ENCODE measurements around the gene CCL3.
A peak's percentile ranks its signal among the peaks of the same experiment; 100 is the strongest.
"Not testable (repeated sequence)": the region's sequence is repeated elsewhere in the genome, so short reads cannot be mapped to it uniquely, and the experiment has no call there.

Gene CCL3

DNA sequence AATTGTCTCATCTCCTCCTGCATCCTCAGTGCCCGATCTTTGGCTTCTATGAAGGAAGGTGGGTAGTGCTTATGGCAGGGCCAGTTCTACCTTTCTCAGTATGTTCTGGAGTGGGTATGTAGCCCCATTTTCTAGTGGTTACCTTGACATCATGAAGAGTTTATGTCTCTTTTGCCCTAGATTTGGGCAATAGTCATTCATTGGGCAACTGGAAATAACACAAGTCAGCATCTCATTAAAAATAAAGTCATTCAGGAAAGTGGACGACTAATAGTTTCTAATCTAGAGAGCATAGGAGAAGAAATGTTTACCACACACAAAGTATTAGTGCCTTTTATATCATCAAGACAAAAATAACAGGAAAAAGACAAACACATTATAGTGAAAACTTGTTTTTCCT, 6.3 kb downstream of the CCL3 start:
- not testable (repeated sequence) for DNase-seq

DNA sequence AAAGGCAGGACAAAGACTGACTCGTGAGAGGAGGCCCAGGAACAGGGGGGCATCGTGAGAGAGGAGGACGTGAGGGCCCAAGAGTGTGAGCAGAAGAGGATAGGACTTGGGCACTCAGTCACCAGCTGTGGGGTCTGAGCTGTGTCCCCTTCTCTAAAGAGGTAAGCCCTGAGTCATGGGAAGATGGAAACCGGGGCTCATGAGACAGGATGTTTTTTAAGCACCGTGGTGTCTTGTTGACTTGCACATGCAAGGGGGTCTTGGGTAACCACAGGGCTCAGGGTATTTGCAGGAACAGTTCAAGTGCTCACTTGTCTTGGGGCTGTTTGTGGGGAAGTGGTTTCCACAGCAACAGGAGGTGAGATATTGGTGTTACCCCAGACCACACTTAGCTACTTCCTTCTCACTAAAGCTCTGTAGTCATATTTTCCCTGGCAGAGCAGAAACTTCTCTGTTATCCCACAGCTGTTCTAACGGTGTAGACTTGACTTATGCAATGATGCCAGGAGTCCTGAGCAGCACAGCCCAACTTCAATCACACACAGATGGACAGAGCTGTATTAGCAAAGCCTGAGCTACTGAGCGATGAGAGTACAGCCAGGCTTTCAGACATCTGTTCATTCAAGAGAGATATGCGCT, 7.3 kb downstream of the CCL3 start:
- not testable (repeated sequence) for DNase-seq

DNA sequence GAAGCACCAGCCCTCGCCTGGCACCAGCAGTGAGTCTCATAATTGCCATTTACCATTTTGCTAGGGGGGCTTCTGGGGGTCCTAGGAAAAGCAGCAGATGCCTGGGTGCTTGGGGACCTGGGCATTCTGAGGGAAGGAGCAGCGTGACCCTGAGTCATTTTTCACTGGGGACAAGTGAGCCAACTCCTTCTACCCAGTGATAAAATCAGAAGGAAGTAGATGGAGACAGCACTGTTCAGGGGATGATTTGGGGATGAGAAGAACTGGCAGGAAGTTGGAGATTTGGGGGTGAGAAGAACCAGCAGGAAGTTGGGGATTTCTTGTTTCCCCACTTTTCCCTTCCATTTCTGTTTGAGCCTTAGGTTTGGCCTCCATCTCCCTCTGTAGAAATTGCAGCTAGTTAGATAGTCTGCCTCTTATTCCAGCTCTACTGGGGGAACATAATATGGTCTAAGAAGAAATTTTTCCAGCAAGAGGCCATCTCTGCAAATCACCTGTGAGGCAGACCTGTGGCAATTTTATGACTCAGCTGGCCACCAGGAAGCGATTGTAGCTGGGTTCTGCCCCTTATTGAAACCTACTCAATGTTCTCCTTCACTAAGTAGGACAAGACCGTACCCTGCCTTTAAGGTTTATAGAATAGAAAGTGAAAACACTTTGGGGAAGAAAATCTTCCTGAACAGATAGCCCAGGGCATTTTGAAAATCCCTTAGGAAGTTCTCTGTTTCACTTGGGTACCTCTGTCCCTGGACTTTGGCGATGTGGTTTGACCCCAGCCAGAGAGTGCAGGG, 8.1 kb downstream of the CCL3 start:
- DNase-seq = not testable (repeated sequence)

- no peak for DNase-seq
These were observed 15.6 kb downstream of the CCL3 start for GRCh38 chr17:36074365-36074764.

DNA sequence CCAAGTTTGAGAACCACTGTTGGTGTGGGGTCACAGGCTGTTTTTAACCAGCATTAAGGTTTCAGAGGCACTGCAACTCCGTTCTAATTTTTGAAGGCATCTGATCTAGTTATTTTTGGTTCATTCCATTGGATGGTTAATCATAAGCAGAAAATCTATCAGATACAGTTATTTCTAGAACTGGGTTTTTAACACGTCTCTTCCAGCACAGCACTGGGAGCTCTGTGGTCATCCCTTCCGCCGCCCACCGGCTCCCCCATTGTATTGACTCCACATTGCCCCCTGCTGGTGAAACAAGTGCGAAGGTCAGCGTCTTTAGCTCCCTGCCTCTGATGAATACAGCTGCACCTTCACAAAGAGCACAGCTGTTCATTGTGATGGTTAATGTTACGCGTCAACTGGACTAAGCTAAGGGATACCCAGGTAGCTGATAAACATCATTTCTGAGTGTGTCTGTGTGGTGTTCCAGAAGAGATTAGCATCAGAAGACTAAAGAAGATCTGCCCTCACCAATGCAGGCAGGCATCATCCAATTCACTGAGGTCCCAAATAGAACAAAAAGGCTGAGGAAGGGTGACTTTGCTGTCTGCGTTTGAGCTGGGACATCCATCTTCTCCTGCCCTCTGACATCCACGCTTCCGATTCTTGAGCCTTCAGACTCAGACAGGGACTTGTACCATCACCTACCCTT, 17.4 kb downstream of the CCL3 start:
- DNase-seq = peak; percentile 44

- DNase-seq = no peak
These were observed 18.2 kb downstream of the CCL3 start for GRCh38 chr17:36071751-36072150.

GRCh38 chr17:36070427-36070826, 19.5 kb downstream of the CCL3 start:
- DNase-seq = no peak

DNA sequence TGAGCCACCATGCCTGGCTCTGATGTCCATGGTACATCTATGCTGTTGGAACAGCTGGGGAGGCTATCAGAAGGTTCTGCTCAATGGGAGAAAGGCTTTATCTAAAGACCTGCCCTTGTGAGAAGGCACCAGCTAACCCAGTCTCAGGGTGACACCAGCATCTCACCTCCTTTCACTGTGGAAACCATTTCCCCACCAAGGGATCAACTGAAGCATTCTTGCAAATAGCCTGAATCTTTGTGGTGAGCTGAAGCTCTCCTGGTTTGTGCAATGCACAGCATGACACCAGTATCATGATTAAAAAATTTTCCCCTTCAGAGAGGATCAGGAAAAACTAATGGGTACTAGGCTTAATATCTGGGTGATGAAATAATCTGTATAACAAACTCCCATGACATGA, 20.8 kb downstream of the CCL3 start:
- no peak for DNase-seq

- no peak for DNase-seq
These were observed 21.4 kb downstream of the CCL3 start for GRCh38 chr17:36068524-36068923.

GRCh38 chr17:36066365-36066985, 23.5 kb downstream of the CCL3 start:
- DNase-seq = no peak

DNA sequence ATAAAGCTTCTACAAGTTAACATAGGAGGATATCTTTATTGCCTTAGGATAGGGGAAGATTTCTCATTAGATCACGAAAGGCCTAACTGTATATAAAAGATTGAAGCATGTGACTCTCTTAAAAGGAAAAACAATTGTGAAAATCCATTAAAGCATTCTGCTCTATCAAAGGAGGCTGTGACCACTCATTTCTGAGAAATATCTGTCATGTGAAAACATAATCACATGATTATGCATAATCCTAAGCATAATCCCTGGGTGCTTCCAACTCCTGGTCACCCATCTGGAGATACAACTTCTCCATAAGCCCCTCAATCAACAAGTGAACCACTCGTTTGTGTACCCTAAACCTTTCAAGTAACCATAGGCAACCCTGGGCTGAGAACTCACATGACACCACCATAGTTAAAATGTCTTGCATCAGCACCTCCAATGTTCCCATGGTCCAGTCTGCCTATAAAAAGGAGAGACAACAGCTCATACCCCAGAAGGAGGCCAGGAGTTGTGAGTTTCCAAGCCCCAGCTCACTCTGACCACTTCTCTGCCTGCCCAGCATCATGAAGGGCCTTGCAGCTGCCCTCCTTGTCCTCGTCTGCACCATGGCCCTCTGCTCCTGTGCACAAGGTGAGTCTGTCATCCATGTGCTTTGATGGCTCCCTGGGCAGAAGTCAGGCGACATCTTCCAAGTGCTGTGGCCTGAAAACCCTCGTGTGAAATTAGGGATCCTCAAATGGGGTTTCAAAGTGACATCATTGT, 26.0 kb downstream of the CCL3 start, which contains the start of gene CCL18:
TSS of gene CCL18 (plus strand) at position 487 of the 756 bp plus-strand sequence. CDS start at position 558, 71 bp downstream.
- no peak for DNase-seq

GRCh38 chr17:36060816-36061215, 29.1 kb downstream of the CCL3 start:
- no peak for DNase-seq

DNA sequence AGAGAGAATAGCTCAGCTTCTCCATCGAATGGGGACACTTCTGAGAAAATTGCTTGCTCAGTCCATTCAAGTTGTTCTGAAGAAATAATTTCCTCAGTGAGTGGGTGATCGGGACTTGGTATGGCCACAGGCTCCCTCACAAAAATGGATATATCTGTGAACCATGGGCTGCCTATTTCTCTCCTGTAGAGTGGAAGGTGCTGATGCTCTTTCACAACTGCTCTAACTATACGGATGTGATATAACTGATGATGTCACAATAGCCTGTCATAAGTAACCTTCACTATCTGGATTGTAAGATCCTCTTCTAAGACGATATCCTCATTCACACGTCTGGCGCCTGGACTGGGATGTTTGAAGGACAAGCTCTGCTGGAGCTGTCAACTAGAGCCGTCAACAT, 30.5 kb downstream of the CCL3 start:
- DNase-seq = no peak

DNA sequence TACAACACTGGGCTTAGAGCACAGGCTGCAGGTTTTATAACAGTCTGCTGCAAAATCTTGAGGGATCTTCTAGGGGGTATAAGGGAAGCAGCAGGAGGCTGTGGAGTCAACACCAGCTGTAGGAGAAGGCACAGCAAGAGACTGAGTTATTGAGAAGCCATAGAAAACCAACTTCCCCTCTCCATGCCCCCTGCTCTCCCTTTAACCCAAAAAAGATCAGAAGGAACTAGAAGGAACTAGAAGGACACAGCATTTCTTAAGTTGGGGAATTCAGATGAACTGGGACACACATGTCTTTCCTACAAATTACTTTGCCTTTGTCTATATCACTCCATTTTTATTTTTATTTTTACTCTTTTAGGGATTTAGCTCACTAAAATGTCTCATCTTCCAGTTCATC, 32.0 kb downstream of the CCL3 start:
- no peak for DNase-seq

- DNase-seq = no peak
These were observed 33.9 kb downstream of the CCL3 start for GRCh38 chr17:36055921-36056520.

DNA sequence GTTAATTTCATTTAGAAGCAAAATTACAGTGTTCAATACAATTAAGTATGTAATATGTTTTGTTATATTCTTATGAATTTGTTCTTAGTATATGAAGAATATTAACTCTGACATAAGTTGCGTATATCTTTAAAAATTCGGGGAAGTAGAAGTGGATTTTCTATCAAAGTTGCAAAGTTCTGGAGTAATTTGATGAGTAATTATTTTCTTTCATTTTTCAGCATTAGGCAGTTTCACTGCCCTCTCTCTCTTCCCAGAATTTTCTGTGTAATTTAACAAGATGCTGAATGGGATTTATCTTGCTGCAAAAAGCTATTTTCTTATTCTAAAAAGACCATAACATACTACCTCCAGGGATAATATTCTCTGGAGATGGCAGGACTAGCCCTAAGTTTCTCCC, 34.8 kb downstream of the CCL3 start:
- DNase-seq = no peak

- no peak for DNase-seq
These were observed 40.3 kb downstream of the CCL3 start for GRCh38 chr17:36049643-36050042.

DNA sequence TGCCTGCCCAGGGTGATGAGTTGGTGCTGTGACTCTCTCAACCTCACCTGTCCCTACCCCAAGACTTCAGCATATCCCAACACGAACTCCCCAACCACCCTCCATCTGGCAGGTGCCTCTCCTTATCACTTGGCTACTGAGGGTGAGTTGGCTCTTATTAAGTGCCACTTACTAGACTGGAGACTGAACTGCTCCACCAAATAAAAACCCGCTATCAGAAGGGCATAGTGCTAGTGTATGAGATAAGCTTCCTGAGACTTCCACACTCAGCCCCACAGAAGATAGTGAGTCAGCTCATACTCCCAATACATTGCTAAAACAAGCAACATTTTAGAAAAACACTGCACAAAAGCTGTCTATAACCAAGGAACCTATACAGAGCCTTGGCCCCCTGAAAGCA, 41.9 kb downstream of the CCL3 start:
- no peak for DNase-seq
